GM21381 (cell line): ENCODE measurements around the gene CIB2.

Experiments used
- ATAC-seq: cut with Tn5 transposase; IDR thresholded peaks from one replicate; pipeline ENCODE4 v1.9.1; 2021; ENCODE audit warnings: mild to moderate bottlenecking, moderate library complexity; ENCODE audit not compliant: unreplicated experiment

CIB2 gene

GRCh38 chr15:78109156-78109555, 22.1 kb downstream of the CIB2 start:
- no peak for ATAC-seq

GRCh38 chr15:78108300-78109084, 22.8 kb downstream of the CIB2 start:
- ATAC-seq = no peak

- no peak for ATAC-seq
Measured at GRCh38 chr15:78107471-78107870, 23.8 kb downstream of the CIB2 start.

- no peak for ATAC-seq
Measured at GRCh38 chr15:78105476-78106241, 25.6 kb downstream of the CIB2 start.

GRCh38 chr15:78104566-78105475, 26.4 kb downstream of the CIB2 start:
- no peak for ATAC-seq

- ATAC-seq = peak; percentile 16
Measured at GRCh38 chr15:78104119-78104479, 27.1 kb downstream of the CIB2 start.

GRCh38 chr15:78103406-78104118, 27.7 kb downstream of the CIB2 start:
- ATAC-seq = peak; percentile 86

- ATAC-seq = no peak
Measured at GRCh38 chr15:78102741-78103140, 28.5 kb downstream of the CIB2 start.

GRCh38 chr15:78102211-78102610, 29.0 kb downstream of the CIB2 start:
- no peak for ATAC-seq

- no peak for ATAC-seq
Measured at GRCh38 chr15:78101423-78102105, 29.7 kb downstream of the CIB2 start.

GRCh38 chr15:78100886-78101285, 30.4 kb downstream of the CIB2 start:
- no peak for ATAC-seq

GRCh38 chr15:78098131-78098755, 33.0 kb downstream of the CIB2 start:
- no peak for ATAC-seq

- no peak for ATAC-seq
Measured at GRCh38 chr15:78097667-78098066, 33.6 kb downstream of the CIB2 start.

- no peak for ATAC-seq
Measured at GRCh38 chr15:78093242-78094020, 37.8 kb downstream of the CIB2 start.

GRCh38 chr15:78092261-78093041, 38.8 kb downstream of the CIB2 start, which contains the start of gene SH2D7:
Gene SH2D7 (plus strand): TSS chr15:78092561. CDS start chr15:78092585, 24 bp downstream.
- no peak for ATAC-seq

- ATAC-seq = no peak
Measured at GRCh38 chr15:78090422-78091063, 40.7 kb downstream of the CIB2 start.

GRCh38 chr15:78088773-78089080, 42.5 kb downstream of the CIB2 start:
- no peak for ATAC-seq
